HFFc6 (cell line): ENCODE measurements around the gene NEU4. TPM values are rescaled to one million over a fixed set of nuclear protein-coding genes. Genes with fewer than 3 reads are reported as not detected.

Experiments used
- DNase-seq: peaks from one replicate; pipeline ENCODE4 v3.0.0-alpha.2; 2018
- H3K27ac Mint-ChIP-seq: 2 replicates; pipeline ENCODE4 v1.8.0; 2020; ENCODE audit warnings: mild to moderate bottlenecking, mixed read lengths
- H3K27me3 Mint-ChIP-seq: 2 replicates; pipeline ENCODE4 v1.8.0; 2021; ENCODE audit warnings: mild to moderate bottlenecking, moderate library complexity, mixed read lengths; ENCODE audit not compliant: insufficient read depth
- H3K36me3 Mint-ChIP-seq: 2 replicates; pipeline ENCODE4 v1.8.0; 2021; ENCODE audit warnings: low read depth, mixed read lengths
- H3K4me1 Mint-ChIP-seq: 2 replicates; pipeline ENCODE4 v1.8.0; 2020; ENCODE audit warnings: low read depth, mixed read lengths
- H3K4me3 Mint-ChIP-seq: 2 replicates; pipeline ENCODE4 v1.8.0; 2020; ENCODE audit warnings: mild to moderate bottlenecking, moderate library complexity, mixed read lengths
- H3K9me3 Mint-ChIP-seq: 2 replicates; pipeline ENCODE4 v1.8.0; 2020; ENCODE audit warnings: mild to moderate bottlenecking, mixed read lengths
- total RNA-seq, 6 experiments: library from RNA; stranded (reverse); fragmentation: NEBNext Ultra II Directional; extraction: Animal tissue kit (Norgen Biotek cat#: 25700); gene quantifications; 2 replicates in 1 of 6; 3 replicates in 5 of 6; pipeline ENCODE4 v1.2.3, GENCODE V29; 2021
- TF ChIP-seq, protein P1 (sequence below): fragments of 200-600 bp; sonication (generic); IDR thresholded peaks from 2 replicates; pipeline ENCODE4 v1.5.0; 2021; ENCODE audit warnings: antibody characterized with exemption, mild to moderate bottlenecking

The NEU4 gene
- total RNA-seq, 6 experiments from 2014 or later = 0.08 TPM; not detected in 5

DNA sequence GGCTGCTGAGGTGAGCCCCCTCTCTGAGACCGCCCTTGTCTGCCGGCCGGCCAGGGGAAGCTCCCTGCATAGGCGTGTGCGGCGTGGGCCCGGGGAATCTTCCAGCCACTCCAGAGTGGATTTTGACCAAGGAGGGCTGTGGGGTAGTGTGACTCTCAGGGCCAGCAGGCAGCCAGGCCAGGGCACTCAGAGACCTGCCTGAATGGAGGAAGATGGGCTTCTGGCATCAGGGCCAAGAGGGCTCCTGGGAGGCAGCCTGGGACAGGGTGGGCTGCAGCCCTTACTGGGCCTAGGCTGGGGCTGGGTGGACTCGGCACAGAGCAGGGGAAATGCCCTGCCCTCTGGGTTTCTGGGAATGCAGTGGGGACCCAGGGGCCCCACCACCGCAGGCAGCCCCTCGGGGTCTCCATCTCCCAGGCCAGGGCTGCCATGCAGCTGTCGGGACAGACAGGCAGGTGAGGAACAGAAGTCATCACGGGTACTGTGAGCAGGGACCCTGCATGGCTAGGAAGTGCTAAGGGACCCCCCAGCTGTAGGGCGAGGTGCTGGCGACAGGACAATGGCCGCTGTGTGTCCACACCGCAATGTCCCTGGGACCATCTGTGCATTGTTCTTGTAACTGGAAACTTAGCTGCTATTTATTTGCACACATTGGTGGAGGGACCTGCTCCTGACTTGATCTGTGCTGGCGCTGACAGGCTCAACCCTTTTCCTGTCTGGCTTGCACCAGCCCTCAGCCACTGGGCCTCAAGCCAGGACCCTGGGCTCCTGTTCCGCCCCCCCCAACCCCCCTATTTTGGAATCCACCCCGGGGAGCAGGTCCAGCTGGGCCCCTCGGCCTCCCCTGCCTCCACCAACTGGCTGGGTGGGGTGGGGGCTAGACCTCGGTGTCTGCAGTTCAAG, 45.6 kb downstream of the NEU4 start:
- Mint-ChIP-seq H3K27ac (no peak overlapping the region), H3K4me1 (no peaks in the 10 kb centered on the region; the same call in 1 of the 2 replicates), H3K36me3 (no peaks in the 10 kb centered on the region), H3K9me3 (no peaks in the 10 kb centered on the region), H3K27me3 (peaks cover 4% of the 10 kb centered on the region; the same call in 1 of the 2 replicates), H3K4me3 (no peak overlapping the region)
- DNase-seq = no peak
- TF ChIP-seq, protein P1, sequence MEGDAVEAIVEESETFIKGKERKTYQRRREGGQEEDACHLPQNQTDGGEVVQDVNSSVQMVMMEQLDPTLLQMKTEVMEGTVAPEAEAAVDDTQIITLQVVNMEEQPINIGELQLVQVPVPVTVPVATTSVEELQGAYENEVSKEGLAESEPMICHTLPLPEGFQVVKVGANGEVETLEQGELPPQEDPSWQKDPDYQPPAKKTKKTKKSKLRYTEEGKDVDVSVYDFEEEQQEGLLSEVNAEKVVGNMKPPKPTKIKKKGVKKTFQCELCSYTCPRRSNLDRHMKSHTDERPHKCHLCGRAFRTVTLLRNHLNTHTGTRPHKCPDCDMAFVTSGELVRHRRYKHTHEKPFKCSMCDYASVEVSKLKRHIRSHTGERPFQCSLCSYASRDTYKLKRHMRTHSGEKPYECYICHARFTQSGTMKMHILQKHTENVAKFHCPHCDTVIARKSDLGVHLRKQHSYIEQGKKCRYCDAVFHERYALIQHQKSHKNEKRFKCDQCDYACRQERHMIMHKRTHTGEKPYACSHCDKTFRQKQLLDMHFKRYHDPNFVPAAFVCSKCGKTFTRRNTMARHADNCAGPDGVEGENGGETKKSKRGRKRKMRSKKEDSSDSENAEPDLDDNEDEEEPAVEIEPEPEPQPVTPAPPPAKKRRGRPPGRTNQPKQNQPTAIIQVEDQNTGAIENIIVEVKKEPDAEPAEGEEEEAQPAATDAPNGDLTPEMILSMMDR = no peak

DNA sequence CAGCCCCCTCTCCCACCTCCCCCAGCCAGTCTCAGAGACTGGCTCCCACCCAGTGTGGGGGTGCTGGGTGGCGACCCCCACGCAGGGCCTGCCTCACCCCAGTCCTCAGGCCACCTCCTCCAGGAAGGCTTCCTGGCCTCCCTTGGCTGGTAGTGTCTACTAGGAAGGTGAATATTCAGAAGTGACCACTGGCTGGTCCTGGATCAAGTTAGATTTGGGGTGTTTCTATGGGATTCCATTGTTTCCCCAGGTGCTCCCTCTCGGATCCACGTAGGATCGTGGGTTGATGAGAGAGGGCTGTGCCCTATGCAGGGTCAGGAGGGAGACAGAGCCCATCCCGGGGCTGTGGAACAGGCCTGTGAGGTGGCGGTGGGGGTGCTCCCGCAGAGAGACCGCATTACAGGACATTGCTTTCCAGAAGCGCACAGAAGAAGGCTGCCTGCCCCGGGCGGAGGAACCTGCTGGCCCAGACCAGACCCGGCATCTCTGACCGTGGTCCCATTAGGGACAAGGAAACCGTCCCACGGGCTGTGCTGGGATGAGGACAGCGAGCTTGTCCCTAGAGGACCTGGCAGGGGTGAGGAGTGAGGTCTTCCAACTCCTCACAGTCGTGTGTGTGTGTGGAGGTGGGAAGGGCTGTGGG, 46.4 kb downstream of the NEU4 start:
- Mint-ChIP-seq H3K36me3 (no peaks in the 10 kb centered on the region), H3K27ac (no peak overlapping the region), H3K27me3 (peaks cover 4% of the 10 kb centered on the region), H3K4me1 (no peaks in the 10 kb centered on the region; the same call in 1 of the 2 replicates), H3K4me3 (no peak overlapping the region), H3K9me3 (no peaks in the 10 kb centered on the region)
- TF ChIP-seq, protein P1 = no peak
- no peak for DNase-seq

DNA sequence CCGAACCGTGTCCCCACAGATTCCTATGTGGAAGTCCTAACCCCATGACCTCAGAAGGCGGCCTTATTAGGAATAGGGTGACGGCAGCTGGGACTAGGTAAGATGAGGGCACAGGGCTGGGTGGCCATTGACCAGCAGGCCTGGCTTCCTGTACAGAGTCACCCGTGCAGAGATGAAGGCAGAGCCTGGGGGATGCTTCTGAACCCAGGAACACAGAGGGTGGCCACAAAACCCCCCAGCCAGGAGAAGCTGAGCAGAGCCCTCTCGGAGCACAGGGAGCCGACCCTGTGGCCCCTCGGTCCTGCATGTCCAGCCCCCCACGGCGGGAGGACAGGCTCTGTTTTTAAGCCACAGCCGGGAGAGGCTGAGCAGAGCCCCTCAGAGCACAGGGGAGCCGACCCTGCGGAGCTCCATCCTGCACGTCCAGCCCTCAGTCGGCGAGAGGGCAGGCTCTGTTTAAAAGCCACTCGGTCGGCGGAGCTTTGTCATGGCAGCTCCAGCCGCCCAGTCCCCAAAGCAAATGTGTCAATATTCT, 47.0 kb downstream of the NEU4 start:
- no peaks in the 10 kb centered on the region; the same call in 1 of the 2 replicates for H3K4me1 Mint-ChIP-seq
- peaks cover 4% of the 10 kb centered on the region for H3K27me3 Mint-ChIP-seq
- H3K4me3 Mint-ChIP-seq = no peak overlapping the region
- no peaks in the 10 kb centered on the region for H3K36me3 Mint-ChIP-seq
- TF ChIP-seq, protein P1 = no peak
- DNase-seq = no peak
- H3K9me3 Mint-ChIP-seq = no peaks in the 10 kb centered on the region
- H3K27ac Mint-ChIP-seq = no peak overlapping the region

DNA sequence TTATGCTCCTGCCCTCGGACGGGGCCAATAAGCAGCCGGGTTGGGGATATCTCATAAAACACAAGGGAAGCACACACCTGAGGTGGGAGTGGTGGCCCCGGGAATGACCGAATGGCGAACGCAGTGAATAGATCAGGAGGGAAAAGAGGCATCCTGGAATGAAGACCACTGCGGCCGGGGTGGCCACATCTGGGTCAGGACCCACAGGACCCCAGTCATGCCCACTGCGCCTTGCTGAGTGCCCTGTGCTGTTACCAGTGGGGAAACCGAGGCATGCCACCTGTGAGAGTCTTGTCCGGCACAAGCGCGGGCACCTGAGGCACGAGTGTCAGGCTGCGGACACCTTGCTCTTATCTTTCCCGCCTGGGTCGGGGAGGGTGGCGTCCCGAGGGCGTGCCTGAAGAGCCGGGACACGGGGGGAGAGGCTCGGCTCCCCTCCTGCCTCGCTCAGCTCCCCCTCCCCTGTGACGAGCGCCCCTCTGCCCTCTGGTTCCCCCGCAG, 48.1 kb downstream of the NEU4 start:
- Mint-ChIP-seq H3K9me3 (no peaks in the 10 kb centered on the region), H3K27ac (no peak overlapping the region), H3K4me3 (no peak overlapping the region), H3K4me1 (no peaks in the 10 kb centered on the region; the same call in 1 of the 2 replicates), H3K27me3 (peaks cover 2% of the 10 kb centered on the region), H3K36me3 (no peaks in the 10 kb centered on the region)
- DNase-seq = no peak
- TF ChIP-seq, protein P1 = no peak

DNA sequence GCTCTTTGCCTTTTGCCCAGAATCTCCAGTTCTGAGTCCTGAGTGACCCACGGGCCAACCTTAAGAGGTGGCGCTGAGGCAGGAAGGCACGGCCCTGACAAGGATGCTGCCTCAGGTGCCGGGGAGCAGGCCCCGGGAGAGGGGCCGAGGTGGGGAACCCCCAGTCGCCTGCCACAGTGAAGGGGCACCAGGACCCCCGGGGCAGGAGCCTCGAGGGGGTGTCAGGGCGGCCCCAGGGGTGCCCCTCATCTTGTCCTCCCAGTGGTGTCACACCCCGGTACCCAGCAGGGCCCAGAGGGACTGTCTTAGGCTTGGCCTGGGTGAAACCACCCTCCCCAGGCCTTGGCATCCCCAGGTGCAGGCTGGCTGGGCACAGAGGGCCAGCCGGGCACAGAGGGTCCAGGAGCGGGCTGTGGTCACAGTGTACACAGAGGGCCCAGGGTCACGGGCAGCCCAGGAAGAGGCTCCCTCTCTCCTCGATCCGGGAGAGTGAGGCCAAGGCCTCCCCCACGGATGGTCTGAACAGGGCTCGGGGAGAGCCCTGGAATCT, 48.7 kb downstream of the NEU4 start:
- Mint-ChIP-seq H3K27me3 (peaks cover 5% of the 10 kb centered on the region), H3K9me3 (no peaks in the 10 kb centered on the region), H3K4me1 (no peaks in the 10 kb centered on the region; the same call in 1 of the 2 replicates), H3K4me3 (no peak overlapping the region), H3K36me3 (no peaks in the 10 kb centered on the region), H3K27ac (no peak overlapping the region)
- DNase-seq = no peak
- TF ChIP-seq, protein P1 = no peak
